Right lobe of liver (tissue), 4 donors: ENCODE results near the gene PLA2G4A.

Experiments used
- CTCF ChIP-seq, 4 donors: fragments of 200-600 bp in 3 of 4; fragments of 450-650 bp in 1 of 4; IDR thresholded peaks; one replicate each; pipeline versions ENCODE4 v1.5.1 to v1.8.0; 2016 to 2022; ENCODE audit warnings: antibody characterized with exemption in 4 of 4, mild to moderate bottlenecking in 2 of 4
- POLR2A ChIP-seq: fragments of 450-650 bp; IDR thresholded peaks from one replicate; pipeline ENCODE4 v1.6.1; 2017; ENCODE audit warnings: antibody characterized with exemption, mild to moderate bottlenecking
- donor health status: DM: no; HTN: no; CAD: no.
- donor health status: DM: no; HTN: no; CAD: no.
- donor health status: DM: no; HTN: yes; CAD: no.

GRCh38 chr1:186843226-186843625 is 14.5 kb downstream of the PLA2G4A start:
- TF ChIP-seq CTCF (IDR thresholded peaks at IDR 0.05) (no peak), POLR2A (no peak)
